IMR-90 (cell line): ENCODE measurements around the gene SCCPDH.

Source experiments
- BHLHE40 ChIP-seq: fragments of 150-350 bp; IDR thresholded peaks from 2 replicates; pipeline ENCODE4 v1.6.1; 2016; ENCODE audit warnings: mild to moderate bottlenecking, low read depth, low read length
- CEBPB ChIP-seq: IDR thresholded peaks from 2 replicates; pipeline ENCODE4 v1.6.1; 2012; ENCODE audit warnings: low read depth, low read length, improper control_type of control experiment
- CTCF ChIP-seq: conservative IDR thresholded peaks from 2 replicates; pipeline ENCODE4 v1.5.1; 2012; ENCODE audit warnings: mild to moderate bottlenecking, low read depth, low read length, improper control_type of control experiment
- ELK1 ChIP-seq: fragments of 150-350 bp; IDR thresholded peaks from 2 replicates; pipeline ENCODE4 v1.6.1; 2016; ENCODE audit warnings: low read depth, mild to moderate bottlenecking, low read length, moderate library complexity, borderline replicate concordance
- FOS ChIP-seq: fragments of 150-350 bp; IDR thresholded peaks from 2 replicates; pipeline ENCODE4 v1.6.1; 2016; ENCODE audit warnings: low read depth, low read length
- MAFK ChIP-seq: IDR thresholded peaks from 2 replicates; pipeline ENCODE4 v1.6.1; 2012; ENCODE audit warnings: low read depth, low read length, improper control_type of control experiment
- NFE2L2 ChIP-seq: fragments of 150-350 bp; IDR thresholded peaks from 2 replicates; pipeline ENCODE4 v1.6.1; 2016; ENCODE audit warnings: low read depth, mild to moderate bottlenecking, low read length
- POLR2A ChIP-seq: IDR thresholded peaks from 2 replicates; pipeline ENCODE4 v1.6.1; 2012; ENCODE audit warnings: mild to moderate bottlenecking, low read depth, low read length
- RAD21 ChIP-seq: IDR thresholded peaks from 2 replicates; pipeline ENCODE4 v1.6.1; 2012; ENCODE audit warnings: low read length, improper control_type of control experiment
- RCOR1 ChIP-seq: IDR thresholded peaks from 2 replicates; pipeline ENCODE4 v1.6.1; 2012; ENCODE audit warnings: mild to moderate bottlenecking, low read length, improper control_type of control experiment; ENCODE audit not compliant: insufficient replicate concordance
- RFX5 ChIP-seq: IDR thresholded peaks from 2 replicates; pipeline ENCODE4 v1.8.0; 2012; ENCODE audit warnings: low read depth, mild to moderate bottlenecking, low read length, moderate library complexity
- SMC3 ChIP-seq: fragments of 150-350 bp; IDR thresholded peaks from 2 replicates; pipeline ENCODE4 v1.6.1; 2016; ENCODE audit warnings: low read depth, mild to moderate bottlenecking, antibody characterized with exemption, low read length, moderate library complexity
- USF2 ChIP-seq: fragments of 150-350 bp; IDR thresholded peaks from 2 replicates; pipeline ENCODE4 v1.6.1; 2017; ENCODE audit warnings: mild to moderate bottlenecking, antibody characterized with exemption, low read length, low read depth

- TF ChIP-seq CTCF (no peak), BHLHE40 (no peak), SMC3 (no peak), POLR2A (no peak), CEBPB (no peak), USF2 (no peak), RAD21 (no peak), RFX5 (no peak), FOS (no peak), RCOR1 (no peak), NFE2L2 (no peak), MAFK (no peak), ELK1 (no peak)
Measured at GRCh38 chr1:246811985-246812384, 87.8 kb downstream of the SCCPDH start.
